ENCODE measurements around the gene SPACDR.
"Not testable (repeated sequence)": the region's sequence is repeated elsewhere in the genome, so short reads cannot be mapped to it uniquely, and the experiment has no call there.

SPACDR gene

DNA sequence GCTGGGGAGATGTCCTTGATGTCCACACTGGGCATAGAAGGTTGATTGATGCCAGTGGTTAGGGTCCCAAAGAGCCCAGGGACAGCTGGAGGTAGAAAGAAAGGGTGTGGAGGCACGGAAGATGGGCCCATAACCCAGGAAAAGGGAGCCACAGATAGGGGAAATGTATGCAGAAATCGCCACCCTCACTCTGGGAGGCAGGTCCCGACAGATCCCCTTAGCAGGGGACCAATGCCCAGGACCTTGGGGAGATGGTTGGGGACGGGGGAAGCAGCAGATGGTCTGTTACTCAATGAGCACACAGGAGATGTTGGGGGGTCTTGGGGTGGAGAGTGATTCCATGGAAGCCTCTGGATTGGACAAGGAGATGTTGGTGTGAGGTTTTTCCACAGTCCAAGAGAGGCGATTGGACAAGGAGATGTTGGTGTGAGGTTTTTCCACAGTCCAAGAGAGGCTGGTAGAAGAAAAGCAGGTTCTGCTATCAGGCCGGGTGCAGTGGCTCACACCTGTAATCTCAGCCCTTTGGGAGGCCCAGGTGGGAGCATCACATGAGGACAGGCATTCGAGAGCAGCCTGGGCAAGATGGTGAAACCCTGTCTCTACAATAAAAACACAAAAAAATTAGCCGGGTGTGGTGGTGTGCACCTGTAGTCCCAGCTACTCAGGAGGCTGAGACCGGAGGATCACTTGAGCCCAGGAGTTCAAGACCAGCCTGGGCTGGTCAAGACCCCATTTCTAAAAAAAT, 20.8 kb downstream of the SPACDR start:
- ChIA-PET CTCF (interaction anchor here (1.0 kb wide), 1 partner anchor 9 kb away, joined by 3 read pairs; no protein-coding TSS in a partner anchor), POLR2A (interaction anchor here (0.5 to 1.4 kb wide), 2 partner anchors 13 to 14 kb away, joined by 3 to 5 read pairs; partner anchors contain the start of gene MEPCE)
- TF ChIP-seq, protein P1, sequence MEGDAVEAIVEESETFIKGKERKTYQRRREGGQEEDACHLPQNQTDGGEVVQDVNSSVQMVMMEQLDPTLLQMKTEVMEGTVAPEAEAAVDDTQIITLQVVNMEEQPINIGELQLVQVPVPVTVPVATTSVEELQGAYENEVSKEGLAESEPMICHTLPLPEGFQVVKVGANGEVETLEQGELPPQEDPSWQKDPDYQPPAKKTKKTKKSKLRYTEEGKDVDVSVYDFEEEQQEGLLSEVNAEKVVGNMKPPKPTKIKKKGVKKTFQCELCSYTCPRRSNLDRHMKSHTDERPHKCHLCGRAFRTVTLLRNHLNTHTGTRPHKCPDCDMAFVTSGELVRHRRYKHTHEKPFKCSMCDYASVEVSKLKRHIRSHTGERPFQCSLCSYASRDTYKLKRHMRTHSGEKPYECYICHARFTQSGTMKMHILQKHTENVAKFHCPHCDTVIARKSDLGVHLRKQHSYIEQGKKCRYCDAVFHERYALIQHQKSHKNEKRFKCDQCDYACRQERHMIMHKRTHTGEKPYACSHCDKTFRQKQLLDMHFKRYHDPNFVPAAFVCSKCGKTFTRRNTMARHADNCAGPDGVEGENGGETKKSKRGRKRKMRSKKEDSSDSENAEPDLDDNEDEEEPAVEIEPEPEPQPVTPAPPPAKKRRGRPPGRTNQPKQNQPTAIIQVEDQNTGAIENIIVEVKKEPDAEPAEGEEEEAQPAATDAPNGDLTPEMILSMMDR (IDR thresholded peaks at IDR 0.05; ENCODE audit: control extremely low read depth, extremely low read depth, low read depth, missing control alignments): no peak
- no peak for DNase-seq (ENCODE audit: extremely low spot score)

DNA sequence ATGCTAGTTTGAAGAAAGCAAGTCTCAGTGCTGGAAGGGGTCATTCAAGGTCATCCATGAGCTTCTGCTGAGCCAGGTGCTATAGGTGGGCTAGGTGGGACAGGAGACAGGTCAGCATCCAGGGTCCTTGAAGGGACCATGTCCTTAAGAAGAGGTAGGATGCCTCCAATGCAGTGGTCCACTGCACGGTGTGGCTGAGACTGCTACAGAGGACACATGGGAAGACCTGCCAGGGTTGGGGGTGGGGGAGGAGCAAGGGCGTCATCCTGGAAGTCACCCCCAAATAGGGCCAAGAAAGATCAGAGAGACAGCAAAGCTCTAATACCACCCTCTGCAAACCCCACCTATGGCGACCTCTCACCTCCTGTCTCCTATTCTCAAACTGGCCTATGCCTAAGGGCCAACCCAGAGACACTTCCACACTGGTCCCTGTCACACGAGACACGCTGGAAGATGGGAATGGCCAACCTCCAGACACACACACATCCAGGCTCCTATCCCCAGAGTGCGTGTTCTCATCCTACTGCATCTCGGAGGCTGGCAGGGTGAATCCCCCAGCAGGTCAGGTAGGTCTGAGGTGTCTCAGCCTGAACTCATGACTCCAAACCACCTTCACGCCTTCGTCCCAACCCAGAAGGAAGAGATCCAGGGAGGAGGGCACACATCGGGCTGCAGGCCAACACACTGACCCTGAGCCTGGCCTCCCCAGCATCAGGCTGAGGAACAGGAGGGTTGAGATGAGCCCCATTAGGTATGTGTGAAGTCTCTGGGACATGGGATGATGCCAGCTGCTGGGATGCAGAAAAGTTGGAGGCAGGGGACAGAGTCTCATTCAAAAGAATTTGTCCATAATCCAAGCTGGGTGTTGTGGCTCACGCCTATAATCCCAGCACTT, 22.2 kb downstream of the SPACDR start:
- ChIA-PET CTCF (interaction anchor here (1.1 to 1.5 kb wide), 2 partner anchors 8 to 28 kb away, joined by 3 to 4 read pairs; no protein-coding TSS in a partner anchor), POLR2A (no interaction called here)
- TF ChIP-seq, protein P1 (IDR thresholded peaks at IDR 0.05; ENCODE audit: control extremely low read depth, extremely low read depth, low read depth, missing control alignments): no peak
- no peak for DNase-seq (ENCODE audit: extremely low spot score)

GRCh38 chr7:100439244-100439643, 24.8 kb downstream of the SPACDR start:
- POLR2A ChIA-PET: not testable (repeated sequence)
- CTCF ChIA-PET: interaction anchor here (1.2 to 5.1 kb wide), 3 partner anchors 11 to 266 kb away, joined by 3 to 28 read pairs (median 3); no protein-coding TSS in a partner anchor

GRCh38 chr7:100438731-100439130, 25.3 kb downstream of the SPACDR start:
- CTCF ChIA-PET: interaction anchor here (1.2 to 5.1 kb wide), 3 partner anchors 11 to 267 kb away, joined by 3 to 28 read pairs (median 3); no protein-coding TSS in a partner anchor
- DNase-seq (ENCODE audit: extremely low spot score); POLR2A ChIA-PET: not testable (repeated sequence)

More at GRCh38 chr7:100439244-100439643, 24.8 kb downstream of the SPACDR start:
- not testable (repeated sequence) for DNase-seq (ENCODE audit: extremely low spot score)

DNA sequence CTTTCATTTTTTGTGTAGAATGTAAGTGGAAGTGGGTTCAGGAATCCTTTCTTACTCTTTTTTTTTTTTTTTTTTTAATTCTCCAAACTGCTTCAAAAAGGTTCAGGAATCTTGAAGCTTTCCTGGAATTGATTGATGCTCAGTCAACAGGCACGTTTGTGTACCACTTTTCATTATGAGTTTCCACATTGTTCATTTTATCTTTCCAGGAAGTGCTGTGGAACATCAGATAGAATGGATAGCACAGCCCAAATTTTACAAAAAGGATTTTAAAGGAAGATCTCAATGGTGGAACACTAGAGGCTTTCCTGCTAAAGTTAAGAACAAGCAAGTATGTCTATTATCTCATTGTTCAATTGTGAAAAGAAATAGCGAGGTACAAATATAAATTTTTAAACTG, 25.9 kb downstream of the SPACDR start:
- ChIA-PET POLR2A (interaction anchor here (0.7 kb wide), 1 partner anchor 246 kb away, joined by 7 read pairs; no protein-coding TSS in a partner anchor), CTCF (interaction anchor here (0.9 to 5.1 kb wide), 4 partner anchors 8 to 44 kb away, joined by 4 to 28 read pairs (median 4); no protein-coding TSS in a partner anchor)
- TF ChIP-seq, protein P1 (IDR thresholded peaks at IDR 0.05; ENCODE audit: control extremely low read depth, extremely low read depth, low read depth, missing control alignments): no peak
- DNase-seq (ENCODE audit: extremely low spot score): no peak

- CTCF ChIA-PET: interaction anchor here (0.9 to 5.1 kb wide), 8 partner anchors 9 to 268 kb away, joined by 3 to 28 read pairs (median 4); no protein-coding TSS in a partner anchor
- TF ChIP-seq, protein P1 (IDR thresholded peaks at IDR 0.05; ENCODE audit: control extremely low read depth, extremely low read depth, low read depth, missing control alignments): no peak
- POLR2A ChIA-PET: interaction anchor here (0.5 to 1.3 kb wide), 5 partner anchors 9 to 253 kb away, joined by 3 to 8 read pairs (median 4); partner anchors contain the start of gene ZCWPW1
- no peak for DNase-seq (ENCODE audit: extremely low spot score)
Observed at GRCh38 chr7:100437150-100438100, 26.6 kb downstream of the SPACDR start.

All from GM10248 (cell line).